PC-9 (cell line): ENCODE results near the gene SHF.

Source experiments
- EZH2 ChIP-seq: fragments of 200-600 bp; sonication (generic); IDR thresholded peaks from 2 replicates; pipeline ENCODE4 v1.8.0; 2017; ENCODE audit warnings: antibody characterized with exemption, low read depth
- TF ChIP-seq, protein P1 (sequence below): fragments of 200-600 bp; sonication (generic); conservative IDR thresholded peaks from 2 replicates; pipeline ENCODE4 v1.6.1; 2017; ENCODE audit warnings: mixed run types, antibody characterized with exemption, mild to moderate bottlenecking, moderate library complexity

DNA sequence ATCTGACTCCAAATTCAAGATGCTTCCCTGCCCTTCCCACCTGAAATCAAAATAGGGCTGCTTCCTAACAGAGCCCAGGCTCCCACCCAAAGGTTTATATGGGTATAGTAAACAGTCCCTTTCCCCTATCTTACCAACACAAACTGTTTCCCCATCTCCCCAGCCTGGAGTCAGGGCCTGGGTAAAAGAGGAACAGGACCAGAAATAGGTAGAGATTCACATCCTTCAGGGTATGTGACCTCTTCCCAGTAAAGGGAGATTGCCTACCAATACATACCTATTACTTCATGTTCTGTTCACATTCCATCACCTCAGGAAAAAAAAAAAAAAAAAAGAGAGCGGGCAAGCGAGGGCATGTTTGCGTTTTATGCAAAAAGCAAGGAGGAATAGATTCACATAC lies 9.7 kb upstream of the SHF start:
- TF ChIP-seq, protein P1, sequence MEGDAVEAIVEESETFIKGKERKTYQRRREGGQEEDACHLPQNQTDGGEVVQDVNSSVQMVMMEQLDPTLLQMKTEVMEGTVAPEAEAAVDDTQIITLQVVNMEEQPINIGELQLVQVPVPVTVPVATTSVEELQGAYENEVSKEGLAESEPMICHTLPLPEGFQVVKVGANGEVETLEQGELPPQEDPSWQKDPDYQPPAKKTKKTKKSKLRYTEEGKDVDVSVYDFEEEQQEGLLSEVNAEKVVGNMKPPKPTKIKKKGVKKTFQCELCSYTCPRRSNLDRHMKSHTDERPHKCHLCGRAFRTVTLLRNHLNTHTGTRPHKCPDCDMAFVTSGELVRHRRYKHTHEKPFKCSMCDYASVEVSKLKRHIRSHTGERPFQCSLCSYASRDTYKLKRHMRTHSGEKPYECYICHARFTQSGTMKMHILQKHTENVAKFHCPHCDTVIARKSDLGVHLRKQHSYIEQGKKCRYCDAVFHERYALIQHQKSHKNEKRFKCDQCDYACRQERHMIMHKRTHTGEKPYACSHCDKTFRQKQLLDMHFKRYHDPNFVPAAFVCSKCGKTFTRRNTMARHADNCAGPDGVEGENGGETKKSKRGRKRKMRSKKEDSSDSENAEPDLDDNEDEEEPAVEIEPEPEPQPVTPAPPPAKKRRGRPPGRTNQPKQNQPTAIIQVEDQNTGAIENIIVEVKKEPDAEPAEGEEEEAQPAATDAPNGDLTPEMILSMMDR, result no peak
- no peak for TF ChIP-seq EZH2
